GM18526 (cell line): Measurements from ENCODE around the gene TUBA4A.
A peak's percentile ranks its signal among the peaks of the same experiment; 100 is the strongest.

Experiments used
- POLR2A ChIP-seq: IDR thresholded peaks from 3 replicates; pipeline ENCODE4 v1.6.1; 2011; ENCODE audit not compliant: insufficient read length; ENCODE audit errors: extremely low read depth

TUBA4A gene

GRCh38 chr2:219243291-219243761, 10.4 kb downstream of the TUBA4A start:
- no peak for TF ChIP-seq POLR2A

- TF ChIP-seq POLR2A, result no peak
Measured at GRCh38 chr2:219234331-219234730, 19.4 kb downstream of the TUBA4A start.

GRCh38 chr2:219230059-219230540, 23.6 kb downstream of the TUBA4A start:
- TF ChIP-seq POLR2A, result peak; percentile 11

- TF ChIP-seq POLR2A, result peak; percentile 61
Measured at GRCh38 chr2:219229305-219230058, 24.2 kb downstream of the TUBA4A start, which contains the start of the genes ANKZF1 and ATG9A. Gene ANKZF1, plus strand, starts transcription at chr2:219229806. Its CDS starts 452 bp downstream, at chr2:219230258. Gene ATG9A, minus strand, starts transcription at chr2:219229636. Its CDS starts 1,612 bp downstream, at chr2:219228024.

- no peak for TF ChIP-seq POLR2A
Measured at GRCh38 chr2:219228911-219229304, 24.8 kb downstream of the TUBA4A start.

GRCh38 chr2:219228041-219228910, 25.4 kb downstream of the TUBA4A start:
- no peak for TF ChIP-seq POLR2A

- TF ChIP-seq POLR2A, result no peak
Measured at GRCh38 chr2:219225350-219225749, 28.4 kb downstream of the TUBA4A start.

GRCh38 chr2:219223831-219224610, 29.7 kb downstream of the TUBA4A start:
- no peak for TF ChIP-seq POLR2A

- no peak for TF ChIP-seq POLR2A
Measured at GRCh38 chr2:219221957-219222518, 31.7 kb downstream of the TUBA4A start.

- TF ChIP-seq POLR2A, result no peak
Measured at GRCh38 chr2:219220652-219221402, 32.9 kb downstream of the TUBA4A start.

- no peak for TF ChIP-seq POLR2A
Measured at GRCh38 chr2:219219784-219220532, 33.8 kb downstream of the TUBA4A start.

GRCh38 chr2:219218732-219219701, 34.7 kb downstream of the TUBA4A start, which contains the start of gene ABCB6:
Gene ABCB6, minus strand, starts transcription at chr2:219218958. Its CDS starts 285 bp downstream, at chr2:219218673.
- peak; percentile 80 for TF ChIP-seq POLR2A
